ENCODE measurements around the gene GMPPA. TPM values are rescaled to one million over a fixed set of nuclear protein-coding genes. Genes with fewer than 3 reads are reported as not detected.
A peak's percentile ranks its signal among the peaks of the same experiment; 100 is the strongest.

GMPPA gene
- total RNA-seq, 1 experiment from 2014 or later, result 84.5 TPM

- DNase-seq (ENCODE audit: low spot score), result peak; percentile 79
Measured at GRCh38 chr2:219467736-219468075, 31.0 kb upstream of the GMPPA start.

- DNase-seq (ENCODE audit: low spot score), result peak; percentile 62
Measured at GRCh38 chr2:219468410-219469185, 30.1 kb upstream of the GMPPA start.

- no peak for DNase-seq (ENCODE audit: low spot score)
Measured at GRCh38 chr2:219469186-219469724, 29.4 kb upstream of the GMPPA start.

GRCh38 chr2:219470429-219470828 lies 28.3 kb upstream of the GMPPA start:
- DNase-seq (ENCODE audit: low spot score), result no peak

- no peak for DNase-seq (ENCODE audit: low spot score)
Measured at GRCh38 chr2:219471476-219472371, 27.0 kb upstream of the GMPPA start.

GRCh38 chr2:219472629-219473187 lies 26.0 kb upstream of the GMPPA start:
- DNase-seq (ENCODE audit: low spot score), result no peak

- no peak for DNase-seq (ENCODE audit: low spot score)
Measured at GRCh38 chr2:219473511-219473910, 25.2 kb upstream of the GMPPA start.

GRCh38 chr2:219474285-219475060 lies 24.2 kb upstream of the GMPPA start:
- DNase-seq (ENCODE audit: low spot score), result no peak

- no peak for DNase-seq (ENCODE audit: low spot score)
Measured at GRCh38 chr2:219475278-219475677, 23.4 kb upstream of the GMPPA start.

- peak; percentile 83 for DNase-seq (ENCODE audit: low spot score)
Measured at GRCh38 chr2:219475697-219476651, 22.7 kb upstream of the GMPPA start.

GRCh38 chr2:219476652-219477151 lies 22.0 kb upstream of the GMPPA start:
- no peak for DNase-seq (ENCODE audit: low spot score)

- DNase-seq (ENCODE audit: low spot score), result no peak
Measured at GRCh38 chr2:219477179-219477578, 21.5 kb upstream of the GMPPA start.

- DNase-seq (ENCODE audit: low spot score), result no peak
Measured at GRCh38 chr2:219477815-219478214, 20.9 kb upstream of the GMPPA start.

GRCh38 chr2:219478916-219479315 lies 19.8 kb upstream of the GMPPA start:
- DNase-seq (ENCODE audit: low spot score), result no peak

GRCh38 chr2:219480004-219480403 lies 18.7 kb upstream of the GMPPA start:
- no peak for DNase-seq (ENCODE audit: low spot score)

GRCh38 chr2:219482674-219483405 lies 15.9 kb upstream of the GMPPA start:
- DNase-seq (ENCODE audit: low spot score), result no peak

GRCh38 chr2:219483451-219484342 lies 15.0 kb upstream of the GMPPA start:
- no peak for DNase-seq (ENCODE audit: low spot score)

Data from HT-29 (cell line).